Activated CD4-positive, alpha-beta T cell treated with anti-CD3 and anti-CD28 coated beads, Interleukin-10, Interleukin-2, amounts not matched to agents 100 ng/mL and 50 ng/mL, durations not matched to agents 16 hours and 8 hours (primary cell): ENCODE data around the gene PURA.

ENCODE experiments used
- DNase-seq: peaks from one replicate; pipeline ENCODE4 v3.0.0-alpha.2; 2020

The PURA gene

DNA sequence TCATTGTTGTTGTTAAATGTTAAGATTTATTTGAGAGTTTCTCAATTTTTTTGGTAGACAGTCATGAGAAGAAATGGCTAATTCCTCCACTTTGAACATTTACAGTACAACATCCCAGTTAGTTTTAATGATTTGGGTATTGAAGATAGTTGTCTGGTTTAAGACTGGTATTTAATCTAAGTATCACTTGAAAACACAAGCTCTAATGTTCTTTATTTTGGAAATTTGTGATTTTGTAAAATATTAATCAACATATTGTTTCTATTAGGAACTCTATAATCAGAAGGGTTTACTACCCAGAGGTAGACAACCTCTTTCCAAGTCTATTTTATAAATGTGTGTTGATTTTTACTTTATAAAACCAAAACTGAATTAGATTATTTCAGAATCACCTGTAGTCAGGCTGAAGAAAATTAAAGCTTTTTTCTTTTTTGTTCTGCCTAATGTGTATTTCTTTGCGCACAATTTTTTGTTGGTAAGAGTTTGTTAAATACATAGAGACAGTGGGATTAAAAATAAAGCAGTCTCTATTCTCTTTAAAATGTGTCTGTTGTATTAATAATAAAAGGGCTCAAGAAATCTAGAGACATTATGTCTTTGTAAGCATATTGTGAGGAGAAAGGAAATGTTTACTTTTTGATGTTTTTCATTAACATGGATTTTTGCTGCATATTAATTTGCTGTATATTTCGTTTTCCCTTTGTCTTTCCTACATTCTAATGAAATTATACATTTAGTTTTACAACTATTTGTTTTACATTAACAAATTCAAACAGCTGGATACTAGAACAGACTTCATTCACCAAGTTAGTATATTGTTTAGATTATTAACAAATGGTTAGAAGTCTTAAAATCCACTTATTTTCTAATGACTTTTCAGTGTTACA, 3.9 kb upstream of the PURA start:
- DNase-seq: no peak

DNA sequence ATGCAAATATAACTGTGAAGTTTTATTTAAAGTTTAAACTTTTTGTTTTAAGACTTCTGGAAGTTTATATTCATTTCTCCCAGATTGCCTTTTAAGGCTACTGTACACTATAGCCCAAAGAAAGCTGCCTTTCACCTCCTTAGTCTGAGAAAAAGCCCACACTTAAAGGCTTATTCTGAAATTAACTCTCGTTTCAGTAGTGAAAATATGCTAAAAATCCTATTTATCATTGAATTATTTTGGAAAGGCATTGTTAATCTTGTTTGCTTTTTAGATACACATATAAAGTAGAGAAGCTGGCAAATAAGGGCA, 3.3 kb upstream of the PURA start:
- DNase-seq: no peak

DNA sequence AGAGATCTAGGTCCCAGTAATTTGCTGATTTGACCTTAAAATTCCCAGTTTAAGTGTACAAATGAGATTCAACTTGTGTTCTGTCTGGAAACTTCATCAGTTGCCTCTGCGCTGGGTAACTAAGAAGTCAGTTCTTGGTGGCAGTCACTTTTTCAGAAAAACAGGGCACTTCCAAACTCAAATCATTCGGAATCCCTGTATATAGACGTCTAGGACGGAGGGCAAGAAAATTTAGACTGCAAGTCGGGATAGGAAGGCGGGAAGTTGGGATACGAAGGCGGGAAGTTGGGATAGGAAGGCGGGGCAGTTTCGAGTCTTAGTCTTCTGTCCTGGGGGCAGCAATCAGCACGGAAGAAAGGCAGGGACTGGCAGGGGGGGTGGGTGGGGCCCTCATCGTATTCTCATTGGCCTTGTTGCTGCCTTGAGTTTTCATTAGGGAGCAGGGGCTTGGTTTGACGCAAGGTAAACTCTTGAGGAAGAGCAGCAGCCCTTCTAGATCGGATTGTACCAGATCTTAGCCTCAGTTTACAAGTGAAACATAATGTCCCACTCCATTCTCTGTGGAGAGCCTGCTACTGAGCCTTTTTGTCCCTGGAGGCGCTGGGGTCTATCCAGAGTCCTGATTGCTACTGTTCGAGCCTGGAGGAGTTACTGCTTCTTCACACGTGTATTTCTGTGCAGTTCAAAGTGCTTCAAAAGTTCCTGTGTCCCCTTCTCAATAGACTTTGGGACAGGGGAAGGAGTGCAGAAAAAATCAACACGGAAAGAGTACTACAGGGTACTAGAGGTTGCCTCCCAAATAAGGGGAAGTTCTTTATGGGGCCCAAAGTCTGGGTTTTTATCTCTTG, 2.7 kb upstream of the PURA start:
- no peak for DNase-seq

DNA sequence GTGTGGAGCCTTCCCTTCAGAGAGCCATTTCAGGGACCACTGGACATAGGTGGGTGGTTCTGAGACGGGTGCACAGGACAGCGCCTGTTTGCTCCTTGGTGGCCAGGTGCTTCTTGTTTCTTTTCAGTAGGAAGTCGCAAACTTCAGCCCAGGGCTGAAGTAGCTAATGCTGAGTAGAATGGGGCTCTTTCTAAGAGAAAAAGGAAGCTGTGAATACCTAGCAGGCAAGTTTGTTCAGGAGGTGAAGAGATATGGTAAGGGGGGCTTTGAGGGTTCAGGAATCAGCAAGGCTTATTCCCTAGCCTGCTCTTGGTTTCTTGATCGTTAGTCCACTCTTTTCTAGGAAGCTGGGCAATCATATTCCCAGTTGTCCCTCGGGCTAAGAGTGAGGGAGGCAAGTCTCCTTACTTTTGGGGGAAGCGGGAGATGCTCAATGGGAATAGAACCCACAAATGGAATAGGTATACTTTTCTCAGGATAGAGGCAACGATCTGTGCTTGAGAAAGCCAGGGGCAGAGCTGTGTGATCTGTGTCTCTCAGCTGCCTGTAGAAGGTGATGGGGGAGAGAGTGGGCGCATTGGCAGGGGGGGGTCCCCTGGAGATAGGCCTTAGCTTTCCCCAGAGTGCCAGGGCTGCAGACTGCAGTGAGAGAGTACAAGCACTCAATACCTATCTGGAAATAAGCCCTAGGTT, 1.9 kb upstream of the PURA start:
- DNase-seq: no peak

DNA sequence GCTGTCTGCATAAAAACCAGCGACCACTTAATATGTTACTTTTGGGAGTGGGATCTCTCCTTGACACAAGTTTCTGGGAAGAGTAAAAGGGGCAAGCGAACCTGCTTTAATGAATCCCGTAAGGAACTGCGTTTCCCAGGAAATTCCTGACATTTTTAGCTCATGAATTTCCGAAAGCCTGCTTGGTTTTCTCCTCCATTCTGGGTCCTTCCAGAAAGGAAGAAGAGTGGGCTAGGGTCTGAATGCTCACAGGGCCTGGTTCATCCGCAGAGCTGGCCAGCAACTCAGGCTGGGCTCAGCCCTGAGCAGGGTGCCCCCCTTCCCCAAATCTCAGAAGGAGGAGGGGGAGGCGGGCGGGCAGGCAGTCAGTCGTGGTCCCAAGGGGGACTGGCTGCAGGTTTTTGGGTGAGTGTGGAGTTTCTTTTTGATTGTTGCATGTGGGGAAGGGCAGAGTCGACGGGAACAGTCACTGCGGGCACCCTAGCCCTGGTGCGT, 1.2 kb upstream of the PURA start:
- peak; percentile 27 for DNase-seq

DNA sequence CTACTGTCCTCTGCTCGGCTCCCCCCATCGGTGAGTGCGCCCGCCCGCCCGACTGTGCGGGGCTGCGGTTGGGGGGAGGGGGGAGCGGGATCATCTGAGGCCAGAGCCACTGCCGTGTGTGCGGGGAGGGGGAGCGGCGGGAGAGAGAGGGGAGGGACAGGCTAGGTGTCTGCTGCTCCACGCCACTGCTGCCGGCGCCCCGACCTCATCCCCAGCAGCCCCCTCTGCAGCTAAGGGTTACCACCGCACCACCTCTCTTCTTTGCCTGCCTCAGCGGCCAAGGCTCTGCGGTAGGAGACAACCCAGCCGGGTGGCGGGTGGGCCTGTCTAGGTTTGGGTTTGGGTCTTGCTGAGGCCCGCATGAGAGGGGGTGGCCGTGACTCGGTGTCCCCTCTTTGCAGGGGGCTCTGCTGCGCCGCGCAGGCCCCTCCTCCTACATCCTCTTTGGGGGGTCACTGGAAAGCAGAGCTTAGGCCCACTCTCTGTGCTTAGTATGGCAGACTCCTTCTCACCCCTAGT, 670 bp upstream of the PURA start:
- DNase-seq: no peak

DNA sequence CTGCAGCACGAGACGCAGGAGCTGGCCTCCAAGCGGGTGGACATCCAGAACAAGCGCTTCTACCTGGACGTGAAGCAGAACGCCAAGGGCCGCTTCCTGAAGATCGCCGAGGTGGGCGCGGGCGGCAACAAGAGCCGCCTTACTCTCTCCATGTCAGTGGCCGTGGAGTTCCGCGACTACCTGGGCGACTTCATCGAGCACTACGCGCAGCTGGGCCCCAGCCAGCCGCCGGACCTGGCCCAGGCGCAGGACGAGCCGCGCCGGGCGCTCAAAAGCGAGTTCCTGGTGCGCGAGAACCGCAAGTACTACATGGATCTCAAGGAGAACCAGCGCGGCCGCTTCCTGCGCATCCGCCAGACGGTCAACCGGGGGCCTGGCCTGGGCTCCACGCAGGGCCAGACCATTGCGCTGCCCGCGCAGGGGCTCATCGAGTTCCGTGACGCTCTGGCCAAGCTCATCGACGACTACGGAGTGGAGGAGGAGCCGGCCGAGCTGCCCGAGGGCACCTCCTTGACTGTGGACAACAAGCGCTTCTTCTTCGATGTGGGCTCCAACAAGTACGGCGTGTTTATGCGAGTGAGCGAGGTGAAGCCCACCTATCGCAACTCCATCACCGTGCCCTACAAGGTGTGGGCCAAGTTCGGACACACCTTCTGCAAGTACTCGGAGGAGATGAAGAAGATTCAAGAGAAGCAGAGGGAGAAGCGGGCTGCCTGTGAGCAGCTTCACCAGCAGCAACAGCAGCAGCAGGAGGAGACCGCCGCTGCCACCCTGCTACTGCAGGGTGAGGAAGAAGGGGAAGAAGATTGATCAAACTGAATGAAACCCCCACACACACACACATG, 654 bp downstream of the PURA start:
- DNase-seq: peak; percentile 50

DNA sequence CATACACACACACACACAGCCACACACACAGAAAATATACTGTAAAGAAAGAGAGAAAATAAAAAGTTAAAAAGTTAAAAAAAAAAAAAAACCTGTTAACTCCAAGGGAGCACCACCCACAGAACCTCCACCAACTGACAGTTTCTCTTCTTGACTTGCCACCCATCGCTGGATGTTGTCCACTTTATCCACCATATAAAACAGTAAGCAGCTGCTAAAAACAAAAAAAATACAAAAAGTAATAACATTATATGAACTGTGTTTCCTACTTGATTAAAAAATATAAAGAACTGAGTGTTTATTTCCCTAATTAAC, 1.2 kb downstream of the PURA start:
- DNase-seq: no peak

DNA sequence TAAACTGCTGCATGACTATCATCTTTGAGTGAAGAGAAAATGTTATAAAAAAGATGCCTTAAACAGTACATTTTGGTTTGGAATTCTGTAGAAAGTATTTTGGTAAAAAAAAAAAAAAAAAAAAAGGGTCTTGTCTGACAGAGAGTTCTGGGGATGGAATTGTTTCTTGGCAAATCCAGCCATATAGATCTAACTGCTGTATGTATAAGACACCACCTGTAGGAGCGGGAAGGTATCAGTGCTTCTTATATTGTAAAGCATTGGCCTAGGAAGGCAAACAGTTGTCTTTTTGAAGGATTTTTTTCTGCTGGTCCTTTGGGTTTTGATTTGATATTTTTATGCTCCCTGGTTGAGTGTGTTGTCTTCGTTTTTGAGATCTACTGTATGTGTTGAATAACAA, 2.8 kb downstream of the PURA start:
- DNase-seq: no peak

DNA sequence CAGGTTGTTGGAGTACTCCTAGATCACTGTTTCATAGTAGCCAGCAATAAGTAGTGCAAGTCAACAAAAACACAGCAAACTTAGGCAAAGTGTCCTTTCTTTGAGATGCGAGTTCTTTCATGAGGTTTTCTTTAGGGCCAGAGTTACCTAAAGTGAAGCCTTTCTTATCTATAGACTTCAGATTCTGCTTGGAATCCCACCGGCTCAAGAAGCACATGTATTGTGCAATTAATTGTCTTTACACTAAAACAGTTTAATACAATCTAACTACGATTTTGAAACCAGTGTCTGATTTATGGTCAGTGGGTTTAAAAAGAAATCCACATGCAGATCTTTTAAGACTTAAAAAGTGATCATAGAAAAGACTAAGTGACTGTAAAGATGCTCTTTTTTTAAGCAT, 3.6 kb downstream of the PURA start:
- no peak for DNase-seq

DNA sequence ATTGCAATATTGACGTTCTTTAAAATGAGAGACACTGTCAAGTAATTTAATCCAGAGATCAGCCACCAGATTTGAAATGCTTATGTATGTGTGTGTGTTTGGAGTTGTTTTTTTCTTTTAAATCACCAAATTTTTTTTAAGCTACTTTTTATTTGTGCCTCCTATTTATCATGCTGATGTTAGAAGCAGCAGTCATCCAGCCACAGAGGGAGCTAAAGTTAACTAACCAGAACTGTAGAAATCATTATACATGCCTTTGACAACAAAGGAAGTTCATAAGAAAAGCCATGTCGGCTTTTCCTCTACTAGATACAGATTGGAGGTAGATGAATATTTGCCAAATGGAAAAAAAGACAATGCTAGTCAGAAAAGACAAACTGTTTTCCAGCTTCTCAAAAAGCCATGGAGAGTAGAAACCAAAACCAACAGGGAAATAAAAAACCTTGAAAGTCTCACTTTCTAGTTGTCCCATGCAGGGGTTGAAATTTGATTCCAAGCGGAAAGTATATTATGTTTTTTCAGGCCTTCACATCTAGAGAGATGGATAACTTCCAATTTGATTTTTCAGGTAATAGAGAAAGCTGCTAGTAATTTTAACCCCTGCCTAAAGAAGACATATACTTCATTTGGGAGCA, 4.5 kb downstream of the PURA start:
- no peak for DNase-seq

DNA sequence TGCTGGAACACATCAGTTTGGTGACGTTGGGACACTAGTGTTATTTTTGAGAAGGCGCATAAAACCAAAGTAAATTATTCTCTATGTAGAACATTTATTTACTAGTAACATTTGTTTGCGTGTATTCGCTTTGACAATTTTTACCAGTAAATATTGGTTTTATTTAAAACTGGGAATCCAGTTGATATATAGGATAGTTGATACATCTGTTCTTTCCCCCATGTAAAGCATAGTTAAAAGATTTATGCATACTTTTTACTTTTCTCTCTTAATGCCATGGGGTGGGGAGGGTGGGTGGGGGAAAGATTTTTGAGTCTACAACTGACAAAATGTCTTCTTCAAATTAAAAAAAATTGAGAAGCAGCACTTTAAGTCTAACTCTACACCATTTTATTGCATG, 11.7 kb downstream of the PURA start, which contains the start of gene IGIP:
Gene IGIP (plus strand): TSS at position 301 of the 400 bp plus-strand sequence. CDS start 2,540 bp downstream, outside the sequence.
- no peak for DNase-seq

DNA sequence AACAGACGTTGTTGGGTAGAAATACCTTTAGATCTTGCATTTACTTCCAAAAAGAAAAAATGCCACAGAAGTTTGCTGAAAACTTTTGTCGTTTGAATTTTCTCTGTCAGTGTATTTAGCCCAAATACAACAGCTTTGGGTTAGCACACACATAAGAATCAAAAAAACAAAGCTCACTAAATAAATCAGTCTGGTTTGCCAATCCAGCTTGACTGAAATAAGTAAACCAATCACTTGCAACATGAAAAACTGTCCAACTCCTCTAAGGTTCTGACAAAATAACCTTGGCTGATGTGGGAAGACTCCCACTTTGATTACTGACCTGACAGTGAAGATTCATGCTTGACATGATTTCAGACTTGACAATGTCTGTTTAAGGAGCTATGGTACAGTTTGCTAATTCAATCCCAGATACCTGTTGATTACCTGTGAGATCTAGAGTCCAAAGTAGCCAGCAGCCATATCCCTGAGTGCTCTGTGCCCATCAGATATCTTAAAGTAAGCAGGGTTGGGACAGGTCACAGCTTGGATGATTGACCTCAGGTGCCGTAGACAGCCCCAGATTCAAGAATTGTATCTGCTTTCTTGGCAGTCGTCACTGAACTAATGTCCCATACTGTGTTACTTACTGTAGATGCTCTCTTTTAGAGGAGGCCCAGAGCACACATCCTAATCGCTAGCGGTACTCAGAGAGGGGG, 12.6 kb downstream of the PURA start:
- no peak for DNase-seq

DNA sequence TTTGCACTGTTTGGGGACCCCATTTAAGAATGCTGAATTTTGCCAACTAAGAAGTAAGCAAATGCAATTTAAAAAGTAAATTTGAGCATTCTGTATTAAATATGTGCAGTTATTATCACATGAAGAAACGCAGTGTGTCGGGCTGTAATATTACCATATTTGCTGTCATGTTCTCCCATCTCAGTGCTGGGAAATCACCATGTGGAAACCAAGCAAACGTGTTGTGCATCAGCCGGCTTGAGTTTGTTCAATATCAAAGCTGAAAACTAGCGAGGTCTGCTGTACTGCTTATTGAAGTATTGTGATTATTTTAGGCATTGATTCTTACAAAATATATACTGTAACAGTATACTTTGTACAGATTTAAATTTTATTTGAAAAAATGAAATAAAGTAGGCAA, 14.5 kb downstream of the PURA start:
- DNase-seq: no peak

DNA sequence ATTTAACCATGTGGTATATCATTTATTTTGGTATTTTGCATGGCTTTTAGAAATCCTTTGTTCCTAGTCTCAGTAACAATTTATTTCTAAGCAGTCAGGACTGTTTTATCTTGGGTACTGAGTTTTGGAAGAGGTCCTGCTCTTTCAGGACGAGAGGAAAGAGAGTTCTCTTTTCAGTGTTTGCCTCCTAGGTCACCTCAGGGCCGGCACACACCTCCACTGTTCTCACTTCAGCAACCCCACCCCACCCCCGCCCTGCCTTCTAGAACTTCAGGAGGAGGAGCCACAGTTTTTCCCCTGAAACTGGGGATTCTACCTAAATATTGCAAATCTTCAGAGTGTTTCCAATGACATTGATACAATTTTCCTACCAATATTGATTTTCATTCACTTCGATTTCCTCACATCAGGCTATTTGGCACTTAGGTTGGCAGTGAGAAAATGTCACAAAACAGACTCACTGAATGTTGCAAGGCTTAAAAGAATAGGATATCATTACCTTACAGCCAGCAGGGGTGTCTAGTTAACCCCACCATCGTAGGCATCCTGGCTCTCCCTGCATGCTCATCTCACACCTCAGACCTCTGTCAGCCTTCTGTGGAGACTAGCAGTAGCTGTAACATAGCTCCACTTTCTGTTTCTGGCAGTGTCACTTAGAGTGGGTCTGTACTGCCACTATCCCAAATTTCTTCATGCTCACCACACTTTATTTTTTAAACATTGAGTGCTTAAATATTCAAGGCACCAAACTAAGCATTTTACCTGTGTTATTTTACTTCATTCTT, 17.2 kb downstream of the PURA start:
- DNase-seq: no peak

DNA sequence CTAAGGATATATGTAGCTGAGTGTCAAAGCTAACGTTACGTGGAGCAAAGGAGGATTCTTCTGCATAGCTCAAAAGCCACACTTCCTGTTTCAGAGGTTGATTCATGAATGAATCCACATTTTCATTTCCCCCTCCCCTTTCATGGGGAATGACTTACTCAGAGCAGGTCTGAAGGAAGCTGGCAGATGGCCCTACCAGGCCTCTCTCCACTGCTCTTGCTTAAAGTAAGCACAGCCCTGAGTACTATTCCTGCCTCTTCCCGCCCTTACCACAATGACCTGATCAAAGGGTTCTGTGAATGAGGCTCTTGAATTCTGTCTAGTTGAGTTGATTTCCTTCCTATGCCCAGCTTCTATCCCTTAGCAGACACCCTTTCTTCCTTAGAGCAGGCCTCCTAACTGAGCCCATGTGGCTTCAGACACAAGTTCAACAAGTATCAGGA, 18.1 kb downstream of the PURA start:
- DNase-seq: peak; percentile 30

DNA sequence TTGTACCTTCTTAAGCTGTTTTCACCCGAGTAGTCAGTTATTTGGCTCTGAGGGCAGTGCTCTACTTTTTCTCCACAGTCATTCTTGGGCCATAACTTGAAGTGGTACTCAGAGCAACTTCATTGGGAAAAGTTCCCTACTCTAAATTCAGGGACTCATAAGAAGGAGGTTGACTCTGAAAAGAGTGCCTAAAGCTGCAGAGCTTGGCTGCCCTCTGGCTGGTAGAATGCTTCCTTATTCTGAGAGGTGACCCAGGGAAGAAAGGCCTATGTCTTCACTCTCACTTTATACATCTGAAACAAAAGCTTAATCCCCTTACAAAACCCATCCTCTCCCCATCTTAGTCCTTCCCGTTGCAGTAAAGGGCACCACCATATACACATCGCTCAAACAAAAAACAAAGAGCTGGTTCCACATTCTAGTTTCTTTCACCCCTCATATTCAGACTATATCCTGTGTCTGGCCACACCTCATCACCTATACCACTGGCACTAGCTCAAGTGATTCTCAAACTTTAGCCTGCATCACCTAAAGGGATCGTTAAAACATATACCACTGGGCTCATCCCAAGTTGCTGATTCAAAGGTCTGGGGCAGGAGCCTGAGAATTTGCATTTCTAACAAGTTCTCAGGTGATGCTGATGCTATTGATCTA, 19.7 kb downstream of the PURA start:
- no peak for DNase-seq

DNA sequence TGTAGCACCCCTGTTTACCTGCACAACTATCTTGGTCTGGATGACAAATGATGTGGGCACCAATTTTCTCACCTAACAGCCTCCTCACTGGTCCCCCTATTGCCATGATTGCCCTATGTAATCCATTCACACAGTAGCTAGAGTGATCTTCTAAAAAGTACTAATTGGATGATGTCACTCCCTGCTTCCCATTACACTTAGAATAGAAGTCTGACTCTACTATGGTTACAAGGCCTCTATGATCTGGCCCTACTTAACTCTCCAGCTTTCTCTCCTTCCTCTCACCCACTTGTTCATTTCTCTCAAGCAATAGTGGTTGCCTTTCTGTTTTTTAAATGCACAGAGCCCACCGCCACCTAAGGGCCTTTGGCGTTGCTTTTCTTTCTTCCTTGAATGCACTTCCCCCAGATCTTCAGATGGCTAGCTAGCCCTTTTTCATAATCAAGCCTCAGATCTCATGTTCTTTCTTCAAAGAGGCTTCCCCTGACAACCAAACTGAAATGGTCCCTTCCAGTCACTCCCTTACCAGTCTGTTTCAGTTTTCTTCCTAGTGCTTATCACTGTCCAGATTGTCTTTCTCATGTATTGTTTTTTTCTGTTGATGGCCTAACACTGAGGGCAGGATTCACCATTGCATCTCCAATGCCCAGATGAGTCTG, 20.5 kb downstream of the PURA start:
- DNase-seq: no peak

DNA sequence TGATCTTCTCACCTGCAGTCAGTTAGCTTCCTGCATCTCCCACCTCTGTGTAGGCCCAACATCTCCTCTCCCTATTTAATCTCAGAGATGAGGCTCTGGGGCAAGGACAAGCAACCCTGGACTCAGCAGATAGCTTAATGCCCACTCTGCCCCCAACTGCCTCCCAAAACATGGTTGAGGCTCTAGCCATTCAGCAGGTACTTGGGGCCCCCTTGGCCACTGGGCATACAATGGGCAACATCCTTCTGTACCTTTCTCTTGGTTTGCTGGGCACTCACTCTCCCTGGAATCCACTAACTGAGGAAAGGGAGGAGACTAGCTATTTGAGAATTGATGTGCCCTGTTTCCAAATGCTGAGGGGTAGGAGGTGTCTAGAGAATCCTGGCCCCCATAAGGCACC, 21.2 kb downstream of the PURA start:
- no peak for DNase-seq
